Suppressor macrophage treated with lipopolysaccharide for 4 hours (primary cell): ENCODE data around the gene TRAK1.

Experiments
- DNase-seq: peaks from one replicate; pipeline ENCODE4 v3.0.0-alpha.2; 2020

TRAK1 gene

GRCh38 chr3:42067326-42067725 is 23.8 kb upstream of the TRAK1 start:
- DNase-seq, result peak; percentile 83

GRCh38 chr3:42068303-42069088 is 22.7 kb upstream of the TRAK1 start:
- DNase-seq, result no peak

GRCh38 chr3:42070089-42070488 is 21.1 kb upstream of the TRAK1 start:
- no peak for DNase-seq

GRCh38 chr3:42070524-42070923 is 20.6 kb upstream of the TRAK1 start:
- no peak for DNase-seq

- peak; percentile 39 for DNase-seq
These were observed 19.0 kb upstream of the TRAK1 start for GRCh38 chr3:42071904-42072812.

GRCh38 chr3:42072831-42073301 is 18.3 kb upstream of the TRAK1 start:
- DNase-seq, result no peak

- DNase-seq, result no peak
These were observed 13.4 kb upstream of the TRAK1 start for GRCh38 chr3:42077785-42078184.

- DNase-seq, result no peak
These were observed 12.5 kb upstream of the TRAK1 start for GRCh38 chr3:42078677-42079076.

- DNase-seq, result peak; percentile 44
These were observed 11.3 kb upstream of the TRAK1 start for GRCh38 chr3:42079701-42080452.

- DNase-seq, result peak; percentile 49
These were observed 10.7 kb upstream of the TRAK1 start for GRCh38 chr3:42080453-42080872.

GRCh38 chr3:42081838-42082473 is 9.2 kb upstream of the TRAK1 start:
- peak; percentile 23 for DNase-seq

GRCh38 chr3:42084586-42084985 is 6.6 kb upstream of the TRAK1 start:
- no peak for DNase-seq

GRCh38 chr3:42085641-42086376 is 5.3 kb upstream of the TRAK1 start:
- no peak for DNase-seq

GRCh38 chr3:42088803-42089530 is 2.2 kb upstream of the TRAK1 start:
- DNase-seq, result no peak

- no peak for DNase-seq
These were observed 849 bp downstream of the TRAK1 start for GRCh38 chr3:42092006-42092405.

GRCh38 chr3:42094128-42094527 is 3.0 kb downstream of the TRAK1 start:
- DNase-seq, result no peak

GRCh38 chr3:42094691-42095391 is 3.7 kb downstream of the TRAK1 start:
- no peak for DNase-seq

GRCh38 chr3:42095540-42095939 is 4.4 kb downstream of the TRAK1 start:
- no peak for DNase-seq

GRCh38 chr3:42096796-42097565 is 5.8 kb downstream of the TRAK1 start:
- DNase-seq, result no peak

- no peak for DNase-seq
These were observed 6.4 kb downstream of the TRAK1 start for GRCh38 chr3:42097566-42097946.
